HEK293T (cell line): ENCODE data around the gene SEC14L1.
A peak's percentile ranks its signal among the peaks of the same experiment; 100 is the strongest.
"Not testable (repeated sequence)": the region's sequence is repeated elsewhere in the genome, so short reads cannot be mapped to it uniquely, and the experiment has no call there.

Source experiments
- CTCF ChIA-PET: fragments of 350-600 bp; formaldehyde crosslinking; extraction: SDS; loops from one replicate; lab custom pipeline; 2021; ENCODE audit warnings: antibody characterized with exemption, inconsistent platforms; lab: Yijun Ruan, JAX
- POLR2A ChIA-PET: fragments of 350-600 bp; formaldehyde crosslinking; extraction: SDS; loops from one replicate; lab custom pipeline; 2020; ENCODE audit warnings: antibody characterized with exemption, inconsistent platforms; lab: Yijun Ruan, JAX
- DNase-seq: peaks from one replicate; pipeline ENCODE4 v3.0.0; 2012; ENCODE audit warnings: mixed read lengths; ENCODE audit errors: extremely low spot score
- ARNT ChIP-seq: fragments of 450-650 bp; IDR thresholded peaks from 2 replicates; pipeline ENCODE4 v1.6.1; 2017; ENCODE audit warnings: mild to moderate bottlenecking
- BHLHE40 ChIP-seq: fragments of 450-650 bp; IDR thresholded peaks from 2 replicates; pipeline ENCODE4 v1.6.1; 2016; ENCODE audit warnings: mild to moderate bottlenecking, moderate library complexity, borderline replicate concordance
- CTBP1 ChIP-seq: fragments of 450-650 bp; IDR thresholded peaks from 2 replicates; pipeline ENCODE4 v1.6.1; 2016; ENCODE audit warnings: borderline replicate concordance
- ELF4 ChIP-seq: fragments of 450-650 bp; IDR thresholded peaks from 2 replicates; pipeline ENCODE4 v1.6.1; 2017; ENCODE audit warnings: antibody characterized with exemption
- FOXA1 ChIP-seq: fragments of 450-650 bp; IDR thresholded peaks from 2 replicates; pipeline ENCODE4 v1.6.1; 2016; ENCODE audit warnings: mild to moderate bottlenecking
- FOXK2 ChIP-seq: fragments of 450-650 bp; IDR thresholded peaks from 2 replicates; pipeline ENCODE4 v1.6.1; 2016; ENCODE audit warnings: mild to moderate bottlenecking
- FOXM1 ChIP-seq: fragments of 450-650 bp; IDR thresholded peaks from 2 replicates; pipeline ENCODE4 v1.6.1; 2017; ENCODE audit warnings: mild to moderate bottlenecking, borderline replicate concordance
- HDGF ChIP-seq: fragments of 450-650 bp; IDR thresholded peaks from 2 replicates; pipeline ENCODE4 v1.6.1; 2017; ENCODE audit warnings: antibody characterized with exemption, borderline replicate concordance
- L3MBTL2 ChIP-seq: fragments of 450-650 bp; conservative IDR thresholded peaks from 2 replicates; pipeline ENCODE4 v1.6.1; 2016; ENCODE audit warnings: mild to moderate bottlenecking
- LEF1 ChIP-seq: fragments of 450-650 bp; IDR thresholded peaks from 2 replicates; pipeline ENCODE4 v1.6.1; 2017; ENCODE audit warnings: mild to moderate bottlenecking, borderline replicate concordance
- NFRKB ChIP-seq: fragments of 450-650 bp; IDR thresholded peaks from 2 replicates; pipeline ENCODE4 v1.6.1; 2016; ENCODE audit warnings: mild to moderate bottlenecking, moderate library complexity
- SP1 ChIP-seq: fragments of 450-650 bp; IDR thresholded peaks from 2 replicates; pipeline ENCODE4 v1.6.1; 2017
- SUZ12 ChIP-seq: fragments of 450-650 bp; IDR thresholded peaks from 2 replicates; pipeline ENCODE4 v1.6.1; 2016; ENCODE audit warnings: mild to moderate bottlenecking
- TARDBP ChIP-seq: fragments of 450-650 bp; IDR thresholded peaks from 2 replicates; pipeline ENCODE4 v1.6.1; 2016
- ZNF384 ChIP-seq: fragments of 450-650 bp; IDR thresholded peaks from 2 replicates; pipeline ENCODE4 v1.6.1; 2016
- TF ChIP-seq, protein P1 (sequence below): fragments of 450-650 bp; IDR thresholded peaks from 2 replicates; pipeline ENCODE4 v1.6.1; 2016

The SEC14L1 gene

DNA sequence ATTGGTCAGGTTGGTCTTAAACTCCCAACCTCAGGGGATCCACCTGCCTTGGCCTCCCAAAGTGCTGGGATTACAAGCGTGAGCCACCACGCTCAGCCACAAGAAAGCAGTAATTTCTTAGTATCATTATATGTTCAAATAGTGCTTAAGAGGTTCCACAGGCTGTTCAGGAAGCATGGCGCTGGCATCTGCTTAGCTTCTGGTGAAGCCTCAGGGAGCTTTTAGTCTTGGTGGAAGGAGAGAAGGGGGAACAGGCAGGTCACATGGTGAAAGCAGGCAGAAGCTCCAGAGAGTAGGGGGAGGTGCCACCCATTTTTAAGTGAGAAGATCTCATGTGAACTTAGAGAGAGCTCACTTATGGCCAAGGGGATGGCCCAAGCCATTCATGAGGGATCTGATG lies 3.7 kb upstream of the SEC14L1 start:
- POLR2A ChIA-PET, result no interaction called here
- DNase-seq, result no peak
- TF ChIP-seq HDGF, result no peak
- TF ChIP-seq, protein P1, sequence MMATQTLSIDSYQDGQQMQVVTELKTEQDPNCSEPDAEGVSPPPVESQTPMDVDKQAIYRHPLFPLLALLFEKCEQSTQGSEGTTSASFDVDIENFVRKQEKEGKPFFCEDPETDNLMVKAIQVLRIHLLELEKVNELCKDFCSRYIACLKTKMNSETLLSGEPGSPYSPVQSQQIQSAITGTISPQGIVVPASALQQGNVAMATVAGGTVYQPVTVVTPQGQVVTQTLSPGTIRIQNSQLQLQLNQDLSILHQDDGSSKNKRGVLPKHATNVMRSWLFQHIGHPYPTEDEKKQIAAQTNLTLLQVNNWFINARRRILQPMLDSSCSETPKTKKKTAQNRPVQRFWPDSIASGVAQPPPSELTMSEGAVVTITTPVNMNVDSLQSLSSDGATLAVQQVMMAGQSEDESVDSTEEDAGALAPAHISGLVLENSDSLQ, result no peak
- TF ChIP-seq ELF4, result no peak
- TF ChIP-seq LEF1, result no peak
- no peak for TF ChIP-seq SP1
- CTCF ChIA-PET, result no interaction called here

DNA sequence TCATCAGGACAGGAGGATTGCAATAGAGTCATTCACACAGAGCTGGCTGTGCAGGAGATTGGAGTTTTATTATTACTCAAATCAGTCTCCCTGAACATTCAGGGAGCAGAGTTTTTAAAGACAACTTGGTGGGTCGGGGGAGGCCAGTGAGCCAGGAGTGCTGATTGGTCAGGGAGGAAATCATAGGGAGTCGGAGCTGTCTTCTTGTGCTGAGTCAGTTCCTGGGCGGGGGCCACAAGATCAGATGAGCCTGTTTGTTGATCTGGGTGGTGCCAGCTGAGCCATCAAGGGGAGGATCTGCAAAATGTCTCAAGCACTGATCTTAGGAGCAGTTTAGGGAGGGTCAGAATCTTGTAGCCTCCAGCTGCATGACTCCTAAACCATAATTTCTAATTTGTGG lies 2.9 kb upstream of the SEC14L1 start:
- DNase-seq, CTCF ChIA-PET: not testable (repeated sequence)
- POLR2A ChIA-PET, result interaction anchor here (1.2 kb wide), 1 partner anchor 13 kb away, joined by 3 read pairs; no protein-coding TSS in a partner anchor

DNA sequence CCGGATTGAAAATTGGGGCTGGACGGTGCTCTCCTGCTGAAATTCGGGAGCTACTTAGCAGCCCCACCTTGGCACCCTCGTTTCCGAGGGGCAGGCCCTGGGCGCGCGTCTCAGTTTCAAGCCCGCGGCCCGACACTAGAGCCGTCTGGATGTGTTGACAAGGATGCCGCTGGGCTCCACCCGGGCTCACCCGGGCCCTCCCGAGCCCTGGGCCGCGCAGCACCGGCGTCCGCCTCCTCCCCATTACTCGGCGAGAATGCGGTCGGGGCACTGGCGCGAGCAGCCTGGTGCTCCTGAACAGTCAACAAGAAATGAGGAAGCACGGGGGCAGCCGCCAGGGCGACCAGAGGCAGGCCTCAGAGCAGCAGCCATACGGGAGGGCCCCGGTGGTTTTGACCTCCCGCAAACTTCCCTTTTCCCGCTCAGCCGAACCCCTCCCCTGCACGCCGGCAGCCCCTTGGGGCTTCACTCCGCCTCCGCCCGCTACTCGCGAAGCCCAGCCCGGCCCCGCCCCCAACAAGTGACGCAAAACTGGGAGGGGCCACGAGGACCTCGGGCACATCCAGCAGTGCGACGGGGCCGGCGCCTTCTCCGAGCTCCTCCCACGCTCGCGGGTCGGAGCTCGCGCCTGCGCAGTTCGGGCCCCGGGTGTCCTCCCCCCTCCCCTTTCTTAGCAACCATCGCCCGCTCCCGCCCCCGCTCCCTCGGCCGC lies 447 bp upstream of the SEC14L1 start:
- POLR2A ChIA-PET, result interaction anchor here (0.5 to 3.4 kb wide), 19 partner anchors 8 to 277 kb away, joined by 3 to 17 read pairs (median 4); no protein-coding TSS in a partner anchor
- DNase-seq, result peak; percentile 100
- TF ChIP-seq SP1 (no peak), L3MBTL2 (peak; percentile 89)
- CTCF ChIA-PET, result interaction anchor here (1.0 kb wide), 1 partner anchor 52 kb away, joined by 5 read pairs; no protein-coding TSS in a partner anchor

DNA sequence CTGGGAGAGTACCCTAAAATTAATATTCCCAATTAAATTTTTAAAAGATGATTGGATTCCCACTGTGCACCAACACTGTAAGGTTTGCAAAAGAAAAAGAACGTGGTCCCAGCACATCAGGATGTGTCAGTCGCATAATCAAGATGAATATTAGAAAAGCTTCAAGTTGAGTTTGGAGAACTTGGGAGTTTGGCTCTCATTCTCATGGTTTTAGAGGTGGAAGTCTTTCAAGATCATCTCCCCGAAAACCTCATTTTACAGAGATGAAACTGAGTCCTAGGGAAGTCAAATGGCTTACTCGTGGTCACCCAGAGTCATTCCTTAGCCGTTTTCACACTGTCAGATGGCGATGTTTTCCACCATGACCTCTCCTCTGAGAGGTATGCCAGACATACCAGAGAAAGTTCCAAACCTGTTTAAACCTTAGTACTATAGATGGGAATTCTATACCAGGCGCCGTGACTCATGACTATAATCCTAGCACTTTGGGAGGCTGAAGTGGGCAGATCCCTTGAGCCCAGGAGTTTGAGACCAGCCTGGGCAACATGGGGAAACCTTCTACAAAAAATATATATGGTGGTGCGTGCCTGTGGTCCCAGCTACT lies 1.2 kb downstream of the SEC14L1 start:
- TF ChIP-seq LEF1 (no peak), SUZ12 (no peak), FOXA1 (no peak), HDGF (no peak)
- TF ChIP-seq, protein P1, result no peak
- DNase-seq, result no peak
- CTCF ChIA-PET, result no interaction called here
- POLR2A ChIA-PET, result interaction anchor here (0.7 to 3.4 kb wide), 3 partner anchors 13 to 54 kb away, joined by 3 to 16 read pairs (median 15); no protein-coding TSS in a partner anchor

DNA sequence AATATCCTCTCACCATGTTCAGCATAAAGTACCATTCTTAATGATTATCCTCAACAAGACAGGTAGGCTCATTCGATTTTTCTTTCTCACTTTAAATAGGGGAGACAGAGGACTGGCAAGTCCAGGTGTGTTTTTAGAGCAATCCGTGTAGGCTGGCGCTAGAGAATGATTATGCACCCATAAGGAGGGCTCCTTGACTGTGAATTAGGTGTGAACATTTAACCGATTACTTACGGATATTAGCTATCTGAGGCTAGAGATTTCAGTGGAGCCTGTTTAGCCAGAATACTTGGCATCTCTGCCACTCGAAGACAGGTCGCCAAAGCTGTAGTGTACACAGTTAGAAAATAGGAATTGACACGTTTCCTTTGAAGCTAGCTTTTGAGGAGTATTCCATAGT lies 1.9 kb downstream of the SEC14L1 start:
- no peak for TF ChIP-seq ARNT
- no peak for TF ChIP-seq BHLHE40
- TF ChIP-seq FOXM1, result no peak
- no peak for TF ChIP-seq SUZ12
- TF ChIP-seq CTBP1, result no peak
- no peak for TF ChIP-seq LEF1
- TF ChIP-seq ZNF384, result no peak
- no peak for TF ChIP-seq TARDBP
- no peak for TF ChIP-seq FOXA1
- no peak for TF ChIP-seq NFRKB
- TF ChIP-seq, protein P1, result no peak
- TF ChIP-seq ELF4, result no peak
- no peak for TF ChIP-seq FOXK2
- no peak for TF ChIP-seq SP1
- no peak for DNase-seq
- CTCF ChIA-PET, result interaction anchor here (0.7 kb wide), 1 partner anchor 9 kb away, joined by 3 read pairs; no protein-coding TSS in a partner anchor
- POLR2A ChIA-PET, result interaction anchor here (3.4 kb wide), 1 partner anchor 55 kb away, joined by 16 read pairs; no protein-coding TSS in a partner anchor

DNA sequence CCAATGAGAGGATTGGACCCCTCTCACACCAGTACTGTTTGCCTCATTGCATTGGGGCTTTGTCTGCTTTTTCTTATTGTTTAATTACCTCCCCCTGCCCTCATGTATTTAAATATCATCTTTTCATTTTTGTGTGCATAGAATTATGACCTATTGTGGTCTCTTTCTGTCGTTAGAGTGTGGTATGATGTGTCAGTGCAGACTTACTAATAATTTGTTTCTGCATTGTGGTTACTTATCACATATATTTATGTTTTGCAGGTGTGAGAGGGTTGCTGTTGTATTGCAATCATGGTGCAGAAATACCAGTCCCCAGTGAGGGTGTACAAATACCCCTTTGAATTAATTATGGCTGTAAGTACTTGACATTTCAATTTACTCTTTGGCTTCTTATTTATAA lies 2.5 kb downstream of the SEC14L1 start:
- ChIA-PET POLR2A (no interaction called here), CTCF (no interaction called here)
- TF ChIP-seq FOXM1, result no peak
- no peak for TF ChIP-seq ZNF384
- no peak for TF ChIP-seq SUZ12
- no peak for TF ChIP-seq LEF1
- no peak for TF ChIP-seq SP1
- no peak for TF ChIP-seq ARNT
- no peak for TF ChIP-seq NFRKB
- TF ChIP-seq TARDBP, result no peak
- no peak for TF ChIP-seq BHLHE40
- TF ChIP-seq FOXK2, result no peak
- TF ChIP-seq, protein P1, result no peak
- no peak for TF ChIP-seq CTBP1
- no peak for DNase-seq
